K562 (cell line): ENCODE data around the gene DLX3. TPM values are rescaled to one million over a fixed set of nuclear protein-coding genes. Genes with fewer than 3 reads are reported as not detected.

Experiments
- SMAD3 ChIP-seq: fragments of 450-650 bp; formaldehyde crosslinking; conservative IDR thresholded peaks from 2 replicates; pipeline ENCODE4 v1.4.0; 2020; ENCODE audit warnings: mild to moderate bottlenecking
- SREBF1 ChIP-seq: fragments of 150-350 bp; IDR thresholded peaks from 2 replicates; pipeline ENCODE4 v1.6.1; 2014; ENCODE audit warnings: antibody characterized with exemption, low read depth, low read length, borderline replicate concordance
- ZNF217 ChIP-seq: sonication (generic); formaldehyde crosslinking; IDR thresholded peaks from 2 replicates; pipeline ENCODE4 v1.8.0; 2022; ENCODE audit warnings: mild to moderate bottlenecking, missing genetic modification reagents
- polyA plus RNA-seq, 8 experiments: library from polyadenylated mRNA; depleted of rRNA in 4 of 8; stranded (reverse) in 5 of 8; unstranded in 3 of 8; fragments of >200 nt; fragmentation: Nextera tagmentation in 2 of 8; fragmentation: Illumina TruSeq in 1 of 8; extraction: Ambion mirVana in 2 of 8; extraction: Trizol in 1 of 8; gene quantifications; 2 replicates each; pipeline versions ENCODE4 v1.2.1 to v1.2.3, GENCODE V29; 2011 to 2014; ENCODE audit warnings: inconsistent platforms in 1 of 8, missing spikeins in 1 of 8
- total RNA-seq, 7 experiments: library from RNA; depleted of rRNA in 6 of 7; stranded (reverse); fragments of >200 nt in 6 of 7; fragmentation: Illumina TruSeq in 2 of 7; extraction: Trizol in 2 of 7; gene quantifications; 2 replicates each; pipeline versions ENCODE4 v1.2.1 to v1.2.3, GENCODE V29; 2011 to 2021; ENCODE audit warnings: low replicate concordance in 1 of 7
- TF ChIP-seq, protein P1 (sequence below), 2 experiments: fragments of 450-650 bp in 1 of 2; IDR thresholded peaks; 2 replicates each; pipeline ENCODE4 v1.6.1; 2011 to 2017; ENCODE audit warnings: low read depth in 2 of 2, antibody characterized with exemption in 1 of 2, borderline replicate concordance in 1 of 2, low read length in 1 of 2, mild to moderate bottlenecking in 1 of 2, mixed read lengths in 1 of 2; ENCODE audit not compliant: control insufficient read depth in 1 of 2
- TF ChIP-seq, protein P2 (sequence below): fragments of 250-450 bp; sonication (Bioruptor Pico); IDR thresholded peaks from 2 replicates; pipeline ENCODE4 v1.6.1; 2021; ENCODE audit warnings: mild to moderate bottlenecking
- TF ChIP-seq, protein P3 (sequence below): fragments of 250-450 bp; sonication (Bioruptor Pico); IDR thresholded peaks from 2 replicates; pipeline ENCODE4 v1.4.0; 2020
- TF ChIP-seq, protein P4 (sequence below), 2 experiments: fragments of 450-650 bp; IDR thresholded peaks; 2 replicates each; pipeline ENCODE4 v1.6.1; 2016; ENCODE audit warnings: mild to moderate bottlenecking in 2 of 2, borderline replicate concordance in 1 of 2, low read depth in 1 of 2, moderate library complexity in 1 of 2

DLX3 gene
- total and polyA plus RNA-seq, 9 of the 15 experiments (the other 6 are each of a cell fraction or from before 2014, with no cell fraction given): not detected

DNA sequence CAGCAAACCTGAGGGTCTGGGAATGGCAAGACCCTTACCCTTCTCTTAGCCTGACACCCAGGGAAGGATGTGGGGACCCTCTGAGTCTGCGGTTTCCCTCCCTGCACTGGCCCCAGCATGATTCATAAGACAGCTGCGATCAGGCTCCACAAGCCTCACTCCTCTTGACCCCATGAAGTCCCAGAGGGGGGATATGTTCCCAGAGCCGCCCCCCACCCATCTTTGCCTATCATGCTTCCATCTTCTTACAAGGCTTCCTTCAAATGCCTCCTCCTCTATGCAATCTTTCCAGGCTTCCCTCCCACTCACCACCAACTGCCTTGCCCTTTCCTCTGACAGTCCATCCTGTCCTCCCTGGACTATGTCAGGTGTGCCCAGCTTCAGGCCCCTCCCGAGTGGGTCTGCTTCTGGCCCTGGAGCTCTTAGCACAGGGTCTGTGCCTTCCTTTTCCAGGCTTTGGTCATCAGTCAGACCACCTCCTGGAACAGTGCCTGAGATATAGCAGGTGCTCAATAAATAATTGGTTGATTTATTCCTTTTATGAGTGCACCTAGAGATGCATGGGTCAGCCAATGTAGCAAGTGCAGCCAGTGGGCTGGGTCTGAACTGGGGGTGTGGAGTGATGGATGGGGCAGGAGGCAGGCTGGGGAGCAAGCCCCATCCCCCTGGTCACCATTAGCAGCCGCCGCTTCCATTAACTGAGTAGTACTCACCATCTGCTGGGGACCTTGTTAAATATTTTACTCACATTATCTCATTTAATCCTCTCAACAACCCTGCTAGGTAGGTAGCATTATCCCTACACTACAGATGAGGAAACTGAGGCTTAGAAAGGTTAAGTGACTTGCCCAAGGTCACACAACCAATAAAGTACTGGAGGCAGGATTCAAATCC lies 8.4 kb downstream of the DLX3 start (continued):
- TF ChIP-seq, protein P1, sequence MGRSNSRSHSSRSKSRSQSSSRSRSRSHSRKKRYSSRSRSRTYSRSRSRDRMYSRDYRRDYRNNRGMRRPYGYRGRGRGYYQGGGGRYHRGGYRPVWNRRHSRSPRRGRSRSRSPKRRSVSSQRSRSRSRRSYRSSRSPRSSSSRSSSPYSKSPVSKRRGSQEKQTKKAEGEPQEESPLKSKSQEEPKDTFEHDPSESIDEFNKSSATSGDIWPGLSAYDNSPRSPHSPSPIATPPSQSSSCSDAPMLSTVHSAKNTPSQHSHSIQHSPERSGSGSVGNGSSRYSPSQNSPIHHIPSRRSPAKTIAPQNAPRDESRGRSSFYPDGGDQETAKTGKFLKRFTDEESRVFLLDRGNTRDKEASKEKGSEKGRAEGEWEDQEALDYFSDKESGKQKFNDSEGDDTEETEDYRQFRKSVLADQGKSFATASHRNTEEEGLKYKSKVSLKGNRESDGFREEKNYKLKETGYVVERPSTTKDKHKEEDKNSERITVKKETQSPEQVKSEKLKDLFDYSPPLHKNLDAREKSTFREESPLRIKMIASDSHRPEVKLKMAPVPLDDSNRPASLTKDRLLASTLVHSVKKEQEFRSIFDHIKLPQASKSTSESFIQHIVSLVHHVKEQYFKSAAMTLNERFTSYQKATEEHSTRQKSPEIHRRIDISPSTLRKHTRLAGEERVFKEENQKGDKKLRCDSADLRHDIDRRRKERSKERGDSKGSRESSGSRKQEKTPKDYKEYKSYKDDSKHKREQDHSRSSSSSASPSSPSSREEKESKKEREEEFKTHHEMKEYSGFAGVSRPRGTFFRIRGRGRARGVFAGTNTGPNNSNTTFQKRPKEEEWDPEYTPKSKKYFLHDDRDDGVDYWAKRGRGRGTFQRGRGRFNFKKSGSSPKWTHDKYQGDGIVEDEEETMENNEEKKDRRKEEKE (IDR thresholded peaks at IDR 0.05; ENCODE audit: borderline replicate concordance in 1 of 2, control insufficient read depth in 1 of 2, low read depth in 2 of 2, low read length in 1 of 2): no peak
- no peak for TF ChIP-seq ZNF217
- TF ChIP-seq, protein P2, sequence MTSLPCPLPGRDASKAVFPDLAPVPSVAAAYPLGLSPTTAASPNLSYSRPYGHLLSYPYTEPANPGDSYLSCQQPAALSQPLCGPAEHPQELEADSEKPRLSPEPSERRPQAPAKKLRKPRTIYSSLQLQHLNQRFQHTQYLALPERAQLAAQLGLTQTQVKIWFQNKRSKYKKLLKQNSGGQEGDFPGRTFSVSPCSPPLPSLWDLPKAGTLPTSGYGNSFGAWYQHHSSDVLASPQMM (CRISPR knock-in tag): no peak
- TF ChIP-seq, protein P3, sequence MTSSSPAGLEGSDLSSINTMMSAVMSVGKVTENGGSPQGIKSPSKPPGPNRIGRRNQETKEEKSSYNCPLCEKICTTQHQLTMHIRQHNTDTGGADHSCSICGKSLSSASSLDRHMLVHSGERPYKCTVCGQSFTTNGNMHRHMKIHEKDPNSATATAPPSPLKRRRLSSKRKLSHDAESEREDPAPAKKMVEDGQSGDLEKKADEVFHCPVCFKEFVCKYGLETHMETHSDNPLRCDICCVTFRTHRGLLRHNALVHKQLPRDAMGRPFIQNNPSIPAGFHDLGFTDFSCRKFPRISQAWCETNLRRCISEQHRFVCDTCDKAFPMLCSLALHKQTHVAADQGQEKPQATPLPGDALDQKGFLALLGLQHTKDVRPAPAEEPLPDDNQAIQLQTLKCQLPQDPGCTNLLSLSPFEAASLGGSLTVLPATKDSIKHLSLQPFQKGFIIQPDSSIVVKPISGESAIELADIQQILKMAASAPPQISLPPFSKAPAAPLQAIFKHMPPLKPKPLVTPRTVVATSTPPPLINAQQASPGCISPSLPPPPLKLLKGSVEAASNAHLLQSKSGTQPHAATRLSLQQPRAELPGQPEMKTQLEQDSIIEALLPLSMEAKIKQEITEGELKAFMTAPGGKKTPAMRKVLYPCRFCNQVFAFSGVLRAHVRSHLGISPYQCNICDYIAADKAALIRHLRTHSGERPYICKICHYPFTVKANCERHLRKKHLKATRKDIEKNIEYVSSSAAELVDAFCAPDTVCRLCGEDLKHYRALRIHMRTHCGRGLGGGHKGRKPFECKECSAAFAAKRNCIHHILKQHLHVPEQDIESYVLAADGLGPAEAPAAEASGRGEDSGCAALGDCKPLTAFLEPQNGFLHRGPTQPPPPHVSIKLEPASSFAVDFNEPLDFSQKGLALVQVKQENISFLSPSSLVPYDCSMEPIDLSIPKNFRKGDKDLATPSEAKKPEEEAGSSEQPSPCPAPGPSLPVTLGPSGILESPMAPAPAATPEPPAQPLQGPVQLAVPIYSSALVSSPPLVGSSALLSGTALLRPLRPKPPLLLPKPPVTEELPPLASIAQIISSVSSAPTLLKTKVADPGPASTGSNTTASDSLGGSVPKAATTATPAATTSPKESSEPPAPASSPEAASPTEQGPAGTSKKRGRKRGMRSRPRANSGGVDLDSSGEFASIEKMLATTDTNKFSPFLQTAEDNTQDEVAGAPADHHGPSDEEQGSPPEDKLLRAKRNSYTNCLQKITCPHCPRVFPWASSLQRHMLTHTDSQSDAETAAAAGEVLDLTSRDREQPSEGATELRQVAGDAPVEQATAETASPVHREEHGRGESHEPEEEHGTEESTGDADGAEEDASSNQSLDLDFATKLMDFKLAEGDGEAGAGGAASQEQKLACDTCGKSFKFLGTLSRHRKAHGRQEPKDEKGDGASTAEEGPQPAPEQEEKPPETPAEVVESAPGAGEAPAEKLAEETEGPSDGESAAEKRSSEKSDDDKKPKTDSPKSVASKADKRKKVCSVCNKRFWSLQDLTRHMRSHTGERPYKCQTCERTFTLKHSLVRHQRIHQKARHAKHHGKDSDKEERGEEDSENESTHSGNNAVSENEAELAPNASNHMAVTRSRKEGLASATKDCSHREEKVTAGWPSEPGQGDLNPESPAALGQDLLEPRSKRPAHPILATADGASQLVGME (CRISPR knock-in tag): no peak
- TF ChIP-seq SREBF1: no peak
- TF ChIP-seq SMAD3 (CRISPR knock-in tag): no peak
- TF ChIP-seq, protein P4, sequence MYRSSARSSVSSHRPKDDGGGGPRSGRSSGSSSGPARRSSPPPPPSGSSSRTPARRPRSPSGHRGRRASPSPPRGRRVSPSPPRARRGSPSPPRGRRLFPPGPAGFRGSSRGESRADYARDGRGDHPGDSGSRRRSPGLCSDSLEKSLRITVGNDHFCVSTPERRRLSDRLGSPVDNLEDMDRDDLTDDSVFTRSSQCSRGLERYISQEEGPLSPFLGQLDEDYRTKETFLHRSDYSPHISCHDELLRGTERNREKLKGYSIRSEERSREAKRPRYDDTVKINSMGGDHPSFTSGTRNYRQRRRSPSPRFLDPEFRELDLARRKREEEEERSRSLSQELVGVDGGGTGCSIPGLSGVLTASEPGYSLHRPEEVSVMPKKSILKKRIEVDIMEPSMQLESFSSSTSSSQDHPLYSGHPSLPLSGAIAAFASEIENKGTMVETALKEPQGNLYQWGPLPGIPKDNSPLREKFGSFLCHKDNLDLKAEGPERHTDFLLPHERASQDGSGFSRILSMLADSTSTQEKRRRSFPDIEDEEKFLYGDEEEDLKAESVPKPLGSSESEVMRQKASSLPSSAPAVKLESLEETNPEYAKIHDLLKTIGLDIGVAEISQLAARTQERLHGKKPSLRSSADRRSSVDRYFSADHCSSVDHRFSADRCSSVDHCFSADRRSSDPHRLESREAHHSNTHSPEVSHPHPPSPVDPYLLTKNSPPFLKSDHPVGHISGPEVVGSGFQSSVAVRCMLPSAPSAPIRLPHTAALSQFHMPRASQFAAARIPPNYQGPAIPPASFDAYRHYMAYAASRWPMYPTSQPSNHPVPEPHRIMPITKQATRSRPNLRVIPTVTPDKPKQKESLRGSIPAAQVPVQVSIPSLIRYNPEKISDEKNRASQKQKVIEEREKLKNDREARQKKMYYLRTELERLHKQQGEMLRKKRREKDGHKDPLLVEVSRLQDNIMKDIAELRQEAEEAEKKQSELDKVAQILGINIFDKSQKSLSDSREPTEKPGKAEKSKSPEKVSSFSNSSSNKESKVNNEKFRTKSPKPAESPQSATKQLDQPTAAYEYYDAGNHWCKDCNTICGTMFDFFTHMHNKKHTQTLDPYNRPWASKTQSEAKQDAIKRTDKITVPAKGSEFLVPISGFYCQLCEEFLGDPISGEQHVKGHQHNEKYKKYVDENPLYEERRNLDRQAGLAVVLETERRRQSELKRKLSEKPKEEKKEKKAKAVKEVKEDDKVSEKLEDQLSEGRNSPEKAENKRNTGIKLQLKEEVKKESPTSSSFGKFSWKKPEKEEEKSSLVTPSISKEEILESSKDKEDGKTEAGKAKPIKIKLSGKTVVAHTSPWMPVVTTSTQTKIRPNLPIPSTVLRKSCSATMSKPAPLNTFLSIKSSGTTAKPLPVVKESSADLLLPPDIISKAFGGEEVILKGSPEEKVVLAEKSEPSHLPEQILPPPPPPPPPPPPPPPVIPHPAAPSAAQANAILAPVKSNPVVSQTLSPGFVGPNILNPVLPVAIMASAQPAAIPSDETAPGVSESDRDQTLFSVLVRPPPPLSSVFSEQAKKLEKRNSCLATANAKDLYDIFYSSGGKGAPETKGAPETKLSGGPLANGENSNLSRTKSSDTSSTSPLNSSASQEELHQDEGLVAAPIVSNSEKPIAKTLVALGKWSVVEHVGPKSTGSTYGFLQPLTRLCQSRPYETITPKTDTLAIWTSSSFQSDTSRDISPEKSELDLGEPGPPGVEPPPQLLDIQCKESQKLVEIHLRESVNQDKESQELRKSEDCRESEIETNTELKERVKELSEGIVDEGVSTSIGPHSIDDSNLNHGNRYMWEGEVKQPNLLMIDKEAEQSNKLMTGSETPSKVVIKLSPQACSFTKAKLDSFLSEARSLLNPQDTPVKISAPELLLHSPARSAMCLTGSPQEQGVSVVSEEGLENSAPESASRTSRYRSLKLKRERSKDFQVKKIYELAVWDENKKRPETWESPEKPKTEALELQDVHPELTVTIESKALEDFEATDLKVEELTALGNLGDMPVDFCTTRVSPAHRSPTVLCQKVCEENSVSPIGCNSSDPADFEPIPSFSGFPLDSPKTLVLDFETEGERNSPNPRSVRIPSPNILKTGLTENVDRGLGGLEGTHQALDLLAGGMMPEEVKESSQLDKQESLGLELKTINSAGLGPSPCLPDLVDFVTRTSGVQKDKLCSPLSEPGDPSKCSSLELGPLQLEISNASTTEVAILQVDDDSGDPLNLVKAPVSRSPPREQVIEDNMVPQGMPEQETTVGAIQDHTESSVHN (IDR thresholded peaks at IDR 0.05; ENCODE audit: borderline replicate concordance in 1 of 2, low read depth in 1 of 2): no peak
